Endothelial cell of umbilical vein (primary cell): ENCODE data around the gene INTS1.

Experiments used
- EZH2 ChIP-seq: IDR thresholded peaks from 2 replicates; pipeline ENCODE4 v1.6.1; 2012; ENCODE audit warnings: borderline replicate concordance, low read depth, mild to moderate bottlenecking, moderate library complexity, low read length, inconsistent platforms; ENCODE audit not compliant: severe bottlenecking
- FOS ChIP-seq: IDR thresholded peaks from 2 replicates; pipeline ENCODE4 v1.6.1; 2011; ENCODE audit warnings: mild to moderate bottlenecking, low read length, moderate library complexity, borderline replicate concordance; ENCODE audit not compliant: insufficient read depth
- POLR2A ChIP-seq: IDR thresholded peaks from 2 replicates; pipeline ENCODE4 v1.6.1; 2012; ENCODE audit warnings: low read depth, mild to moderate bottlenecking, control low read depth, low read length
- POLR2AphosphoS5 ChIP-seq: IDR thresholded peaks from 2 replicates; pipeline ENCODE4 v1.6.1; 2012; ENCODE audit warnings: low read depth, mild to moderate bottlenecking, control low read depth, low read length, moderate library complexity; ENCODE audit not compliant: insufficient read depth
- TF ChIP-seq, protein P1 (sequence below), 2 donors: IDR thresholded peaks; 1 replicate in 1 of 2; 2 replicates in 1 of 2; pipeline ENCODE4 v1.5.1; 2011; ENCODE audit warnings: low read length in 2 of 2, mild to moderate bottlenecking in 2 of 2, moderate library complexity in 2 of 2, control low read depth in 1 of 2, inconsistent platforms in 1 of 2, low read depth in 1 of 2; ENCODE audit not compliant: insufficient read depth in 1 of 2; ENCODE audit errors: extremely low read depth in 1 of 2
- TF ChIP-seq, protein P2 (sequence below): IDR thresholded peaks from 2 replicates; pipeline ENCODE4 v1.6.1; 2011; ENCODE audit not compliant: insufficient read depth, insufficient read length

GRCh38 chr7:1486571-1486970 is 17.6 kb downstream of the INTS1 start:
- TF ChIP-seq, protein P1, sequence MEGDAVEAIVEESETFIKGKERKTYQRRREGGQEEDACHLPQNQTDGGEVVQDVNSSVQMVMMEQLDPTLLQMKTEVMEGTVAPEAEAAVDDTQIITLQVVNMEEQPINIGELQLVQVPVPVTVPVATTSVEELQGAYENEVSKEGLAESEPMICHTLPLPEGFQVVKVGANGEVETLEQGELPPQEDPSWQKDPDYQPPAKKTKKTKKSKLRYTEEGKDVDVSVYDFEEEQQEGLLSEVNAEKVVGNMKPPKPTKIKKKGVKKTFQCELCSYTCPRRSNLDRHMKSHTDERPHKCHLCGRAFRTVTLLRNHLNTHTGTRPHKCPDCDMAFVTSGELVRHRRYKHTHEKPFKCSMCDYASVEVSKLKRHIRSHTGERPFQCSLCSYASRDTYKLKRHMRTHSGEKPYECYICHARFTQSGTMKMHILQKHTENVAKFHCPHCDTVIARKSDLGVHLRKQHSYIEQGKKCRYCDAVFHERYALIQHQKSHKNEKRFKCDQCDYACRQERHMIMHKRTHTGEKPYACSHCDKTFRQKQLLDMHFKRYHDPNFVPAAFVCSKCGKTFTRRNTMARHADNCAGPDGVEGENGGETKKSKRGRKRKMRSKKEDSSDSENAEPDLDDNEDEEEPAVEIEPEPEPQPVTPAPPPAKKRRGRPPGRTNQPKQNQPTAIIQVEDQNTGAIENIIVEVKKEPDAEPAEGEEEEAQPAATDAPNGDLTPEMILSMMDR (IDR thresholded peaks at IDR 0.05; ENCODE audit: extremely low read depth in 1 of 2, insufficient read depth in 1 of 2, low read depth in 1 of 2, low read length in 2 of 2), result no peak
- TF ChIP-seq POLR2AphosphoS5 (no peak), EZH2 (no peak), POLR2A (no peak), FOS (no peak)
- TF ChIP-seq, protein P2, sequence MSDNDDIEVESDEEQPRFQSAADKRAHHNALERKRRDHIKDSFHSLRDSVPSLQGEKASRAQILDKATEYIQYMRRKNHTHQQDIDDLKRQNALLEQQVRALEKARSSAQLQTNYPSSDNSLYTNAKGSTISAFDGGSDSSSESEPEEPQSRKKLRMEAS, result no peak
